H9 (cell line): ENCODE measurements around the gene NUP214. TPM values are rescaled to one million over a fixed set of nuclear protein-coding genes. Genes with fewer than 3 reads are reported as not detected.
A peak's percentile ranks its signal among the peaks of the same experiment; 100 is the strongest.

ENCODE experiments used
- DNase-seq: peaks from one replicate; pipeline ENCODE4 v3.0.0-alpha.2; 2017
- H2AFZ ChIP-seq: one replicate; pipeline ENCODE4 v1.6.1; 2013; ENCODE audit warnings: mild to moderate bottlenecking, low read length, control low read depth, moderate library complexity
- H2AK5ac ChIP-seq: 2 replicates; pipeline ENCODE4 v1.6.1; 2013; ENCODE audit warnings: low read length, control low read depth, mixed read lengths; ENCODE audit not compliant: insufficient read length
- H2BK120ac ChIP-seq: one replicate; pipeline ENCODE4 v1.6.1; 2013; ENCODE audit warnings: low read depth, mild to moderate bottlenecking, low read length, control low read depth, inconsistent platforms; ENCODE audit not compliant: poor library complexity, severe bottlenecking
- H2BK12ac ChIP-seq: 2 replicates; pipeline ENCODE4 v1.6.1; 2013; ENCODE audit warnings: low read length, control low read depth, mixed read lengths, low read depth; ENCODE audit not compliant: insufficient read length
- H2BK15ac ChIP-seq: 2 replicates; pipeline ENCODE4 v1.6.1; 2013; ENCODE audit warnings: low read depth, low read length, control low read depth
- H2BK20ac ChIP-seq: one replicate; pipeline ENCODE4 v1.6.1; 2013; ENCODE audit warnings: low read depth, mild to moderate bottlenecking, low read length, control low read depth, inconsistent platforms; ENCODE audit not compliant: poor library complexity, severe bottlenecking
- H2BK5ac ChIP-seq: 2 replicates; pipeline ENCODE4 v1.6.1; 2013; ENCODE audit warnings: low read length, control low read depth, mixed read lengths; ENCODE audit not compliant: insufficient read length
- H3K14ac ChIP-seq: 2 replicates; pipeline ENCODE4 v1.6.1; 2013; ENCODE audit warnings: low read length, control low read depth; ENCODE audit not compliant: insufficient read depth
- H3K18ac ChIP-seq: 2 replicates; pipeline ENCODE4 v1.6.1; 2013; ENCODE audit warnings: low read depth, mild to moderate bottlenecking, mixed read lengths, low read length, control low read depth; ENCODE audit not compliant: insufficient read length
- H3K23ac ChIP-seq: 2 replicates; pipeline ENCODE4 v1.6.1; 2013; ENCODE audit warnings: low read length, control low read depth, mixed read lengths, low read depth; ENCODE audit not compliant: insufficient read length
- H3K23me2 ChIP-seq: 2 replicates; pipeline ENCODE4 v1.6.1; 2013; ENCODE audit warnings: low read depth, mild to moderate bottlenecking, mixed read lengths, low read length, control low read depth; ENCODE audit not compliant: insufficient read length, poor library complexity, severe bottlenecking
- H3K27ac ChIP-seq: 2 replicates; pipeline ENCODE4 v1.5.1; 2013; ENCODE audit warnings: low read length, control low read depth, mixed read lengths, low read depth; ENCODE audit not compliant: insufficient read length
- H3K27me3 ChIP-seq: 2 replicates; pipeline ENCODE4 v1.6.1; 2013; ENCODE audit warnings: low read length, control low read depth, inconsistent platforms; ENCODE audit not compliant: insufficient read depth
- H3K4ac ChIP-seq: 2 replicates; pipeline ENCODE4 v1.6.1; 2013; ENCODE audit warnings: low read depth, mild to moderate bottlenecking, control low read depth, inconsistent platforms, low read length, moderate library complexity
- H3K4me1 ChIP-seq: 2 replicates; pipeline ENCODE4 v1.6.1; 2013; ENCODE audit warnings: low read length, control low read depth, inconsistent platforms; ENCODE audit not compliant: insufficient read depth
- H3K4me2 ChIP-seq: 2 replicates; pipeline ENCODE4 v1.6.1; 2013; ENCODE audit warnings: low read length, control low read depth, mixed read lengths; ENCODE audit not compliant: insufficient read length, insufficient read depth
- H3K56ac ChIP-seq: 2 replicates; pipeline ENCODE4 v1.6.1; 2013; ENCODE audit warnings: low read depth, mild to moderate bottlenecking, mixed read lengths, low read length, control low read depth; ENCODE audit not compliant: insufficient read length
- H3K79me1 ChIP-seq: 2 replicates; pipeline ENCODE4 v1.6.1; 2013; ENCODE audit warnings: low read depth, mild to moderate bottlenecking, moderate library complexity, low read length, control low read depth, inconsistent platforms; ENCODE audit not compliant: insufficient read depth, poor library complexity, severe bottlenecking
- H3K79me2 ChIP-seq: 2 replicates; pipeline ENCODE4 v1.6.1; 2013; ENCODE audit warnings: low read length, control low read depth, inconsistent platforms; ENCODE audit not compliant: insufficient read depth
- H3K9ac ChIP-seq: 2 replicates; pipeline ENCODE4 v1.6.1; 2013; ENCODE audit warnings: low read length, control low read depth, mixed read lengths; ENCODE audit not compliant: insufficient read length; ENCODE audit errors: extremely low read depth
- H3K9me3 ChIP-seq: one replicate; pipeline ENCODE4 v1.6.1; 2013; ENCODE audit warnings: low read depth, low read length, inconsistent platforms; ENCODE audit not compliant: control insufficient read depth
- H3T11ph ChIP-seq: one replicate; pipeline ENCODE4 v1.6.1; 2013; ENCODE audit warnings: mild to moderate bottlenecking, low read length, control low read depth, inconsistent platforms
- H4K20me1 ChIP-seq: one replicate; pipeline ENCODE4 v1.6.1; 2013; ENCODE audit not compliant: control insufficient read depth, insufficient read length, insufficient read depth
- H4K5ac ChIP-seq: 2 replicates; pipeline ENCODE4 v1.6.1; 2013; ENCODE audit warnings: low read depth, mild to moderate bottlenecking, mixed read lengths, low read length, control low read depth; ENCODE audit not compliant: insufficient read length
- H4K8ac ChIP-seq: replicated peaks from 2 replicates; pipeline ENCODE4 v1.6.1; 2013; ENCODE audit warnings: low read length, control low read depth, mixed read lengths, low read depth; ENCODE audit not compliant: insufficient read length
- H4K91ac ChIP-seq: 2 replicates; pipeline ENCODE4 v1.6.1; 2013; ENCODE audit warnings: low read depth, mild to moderate bottlenecking, moderate library complexity, mixed read lengths, low read length, control low read depth; ENCODE audit not compliant: insufficient read length
- H3K27ac Mint-ChIP-seq, 3 experiments: 2 replicates in 2 of 3; 3 replicates in 1 of 3; pipeline ENCODE4 v1.8.0; 2020 to 2021; ENCODE audit warnings: mixed read lengths in 3 of 3, mild to moderate bottlenecking in 1 of 3, moderate library complexity in 1 of 3
- H3K27me3 Mint-ChIP-seq: 2 replicates; pipeline ENCODE4 v1.8.0; 2021; ENCODE audit warnings: low read depth, mild to moderate bottlenecking, moderate library complexity, mixed read lengths
- H3K36me3 Mint-ChIP-seq, 3 experiments: 2 replicates in 2 of 3; 3 replicates in 1 of 3; pipeline ENCODE4 v1.8.0; 2020 to 2021; ENCODE audit warnings: low read depth in 3 of 3, mixed read lengths in 3 of 3; ENCODE audit not compliant: insufficient read depth in 1 of 3
- H3K4me1 Mint-ChIP-seq, 2 experiments: 2 replicates each; pipeline ENCODE4 v1.8.0; 2020; ENCODE audit warnings: mixed read lengths in 2 of 2
- H3K4me3 Mint-ChIP-seq, 2 experiments: 2 replicates in 1 of 2; 3 replicates in 1 of 2; pipeline ENCODE4 v1.8.0; 2020 to 2021; ENCODE audit warnings: mild to moderate bottlenecking in 2 of 2, mixed read lengths in 2 of 2, moderate library complexity in 1 of 2
- H3K9me3 Mint-ChIP-seq, 2 experiments: 2 replicates in 1 of 2; 3 replicates in 1 of 2; pipeline ENCODE4 v1.8.0; 2020; ENCODE audit warnings: mild to moderate bottlenecking in 2 of 2, mixed read lengths in 2 of 2, moderate library complexity in 1 of 2
- WGBS: extraction: QIAGEN DNeasy Blood & Tissue Kit; methylation state at CpG from one replicate; pipeline ENCODE4 v1.1.7; 2013; ENCODE audit warnings: missing lambda C conversion rate, low lambda C conversion rate, mixed read lengths; ENCODE audit not compliant: insufficient read length; ENCODE audit errors: extremely low coverage; 5-methylcytosine and 5-hydroxymethylcytosine counted together
- total RNA-seq: library from RNA; stranded (reverse); gene quantifications from 2 replicates; pipeline ENCODE4 v1.2.1, GENCODE V29; 2021
- TF ChIP-seq, protein P1 (sequence below): fragments of 200-600 bp; sonication (generic); conservative IDR thresholded peaks from 3 replicates; pipeline ENCODE4 v1.8.0; 2021; ENCODE audit warnings: antibody characterized with exemption, mild to moderate bottlenecking

The NUP214 gene
- total RNA-seq, 1 experiment from 2014 or later, result 53.8 TPM

- no peak overlapping the region for H2BK5ac ChIP-seq
- WGBS, result no CpG with 5 or more reads among the region's 61 CpGs
- no peak overlapping the region for H3K18ac ChIP-seq
- no peaks in the 10 kb centered on the region for H3K79me2 ChIP-seq
- H3K27me3 ChIP-seq, result peaks cover 4% of the 10 kb centered on the region; the same call in 1 of the 2 replicates
- Mint-ChIP-seq H3K4me1 (peaks cover 10 to 23% of the 10 kb centered on the region in 2 experiments), H3K27me3 (peaks cover 56% of the 10 kb centered on the region), H3K27ac (peak overlapping the region in 1 of 3 experiments; percentile 88; a peak in 1 of 7 replicates), H3K36me3 (no peaks in the 10 kb centered on the region; a peak in 1 of 7 replicates), H3K4me3 (peak overlapping the region; percentile 44 to 76), H3K9me3 (no peaks in the 10 kb centered on the region; a peak in 2 of 5 replicates)
- peaks cover 9% of the 10 kb centered on the region for H3K23me2 ChIP-seq
- peak overlapping the region; percentile 34 for H3K4me2 ChIP-seq
- H3K23ac ChIP-seq, result no peak overlapping the region
- no peak overlapping the region for H4K5ac ChIP-seq
- TF ChIP-seq, protein P1, sequence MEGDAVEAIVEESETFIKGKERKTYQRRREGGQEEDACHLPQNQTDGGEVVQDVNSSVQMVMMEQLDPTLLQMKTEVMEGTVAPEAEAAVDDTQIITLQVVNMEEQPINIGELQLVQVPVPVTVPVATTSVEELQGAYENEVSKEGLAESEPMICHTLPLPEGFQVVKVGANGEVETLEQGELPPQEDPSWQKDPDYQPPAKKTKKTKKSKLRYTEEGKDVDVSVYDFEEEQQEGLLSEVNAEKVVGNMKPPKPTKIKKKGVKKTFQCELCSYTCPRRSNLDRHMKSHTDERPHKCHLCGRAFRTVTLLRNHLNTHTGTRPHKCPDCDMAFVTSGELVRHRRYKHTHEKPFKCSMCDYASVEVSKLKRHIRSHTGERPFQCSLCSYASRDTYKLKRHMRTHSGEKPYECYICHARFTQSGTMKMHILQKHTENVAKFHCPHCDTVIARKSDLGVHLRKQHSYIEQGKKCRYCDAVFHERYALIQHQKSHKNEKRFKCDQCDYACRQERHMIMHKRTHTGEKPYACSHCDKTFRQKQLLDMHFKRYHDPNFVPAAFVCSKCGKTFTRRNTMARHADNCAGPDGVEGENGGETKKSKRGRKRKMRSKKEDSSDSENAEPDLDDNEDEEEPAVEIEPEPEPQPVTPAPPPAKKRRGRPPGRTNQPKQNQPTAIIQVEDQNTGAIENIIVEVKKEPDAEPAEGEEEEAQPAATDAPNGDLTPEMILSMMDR, result no peak
- no peaks in the 10 kb centered on the region; the same call in 1 of the 2 replicates for H3K4me1 ChIP-seq
- H3K4ac ChIP-seq, result no peak overlapping the region
- H3K9me3 ChIP-seq, result no peaks in the 10 kb centered on the region
- no peak overlapping the region for H2BK120ac ChIP-seq
- no peak overlapping the region for H4K8ac ChIP-seq
- H3T11ph ChIP-seq, result no peak overlapping the region
- H3K56ac ChIP-seq, result no peak overlapping the region
- H4K20me1 ChIP-seq, result peaks cover 6% of the 10 kb centered on the region
- peak; percentile 80 for DNase-seq
- no peak overlapping the region for H3K27ac ChIP-seq
- no peak overlapping the region for H2AFZ ChIP-seq
- no peak overlapping the region for H2BK20ac ChIP-seq
- H4K91ac ChIP-seq, result no peak overlapping the region
- no peak overlapping the region for H3K14ac ChIP-seq
- H2BK15ac ChIP-seq, result no peak overlapping the region
- no peak overlapping the region for H3K9ac ChIP-seq
- no peaks in the 10 kb centered on the region for H3K79me1 ChIP-seq
- no peak overlapping the region for H2AK5ac ChIP-seq
- no peak overlapping the region for H2BK12ac ChIP-seq
Measured at GRCh38 chr9:131282688-131283422, 157.5 kb downstream of the NUP214 start.

Other genes with a start within 250 kb of the NUP214 start
- gene QRFP, start 228.8 kb upstream of the NUP214 start, total RNA-seq, result not detected in 2 replicates
- 6.2 and 7.1 TPM in 2 replicates for gene FIBCD1, start 186.3 kb upstream of the NUP214 start, total RNA-seq
- gene LAMC3, start 116.4 kb upstream of the NUP214 start, total RNA-seq, result 21.7 and 21.9 TPM in 2 replicates
- 122 and 126 TPM in 2 replicates for gene AIF1L, start 29.1 kb upstream of the NUP214 start, total RNA-seq
- 1.9 and 2.1 TPM in 2 replicates for gene FAM78A, start 150.9 kb downstream of the NUP214 start, total RNA-seq
- gene PLPP7, start 164.1 kb downstream of the NUP214 start, total RNA-seq, result 1.9 and 2.4 TPM in 2 replicates